ENCODE measurements around the gene FILIP1.

The FILIP1 gene

GRCh38 chr6:75262716-75263400 is 230.7 kb downstream of the FILIP1 start:
- Histone ChIP-seq H3K18ac (ENCODE audit: low read length) (no peak overlapping the region), H2AFZ (ENCODE audit: low read length) (no peak overlapping the region), H2BK15ac (ENCODE audit: low read length) (no peak overlapping the region), H3K4me2 (ENCODE audit: insufficient read depth, low read length, poor library complexity, severe bottlenecking) (no peak overlapping the region), H2BK12ac (ENCODE audit: low read length) (no peak overlapping the region), H3K9me3 (replicated peaks in 1 of 2; ENCODE audit: control insufficient read depth in 2 of 2, insufficient read depth in 1 of 2, low read depth in 1 of 2, low read length in 2 of 2) (no peaks in the 10 kb centered on the region), H4K91ac (ENCODE audit: low read depth, low read length, poor library complexity) (no peak overlapping the region), H3K4me1 (ENCODE audit: control insufficient read depth in 2 of 2, insufficient read depth in 1 of 2, low read depth in 1 of 2, low read length in 2 of 2) (no peaks in the 10 kb centered on the region), H2BK5ac (ENCODE audit: low read length) (no peak overlapping the region), H3K27me3 (ENCODE audit: control insufficient read depth in 3 of 3, insufficient read depth in 3 of 3, low read depth in 1 of 3, low read length in 3 of 3) (no peaks in the 10 kb centered on the region), H2BK120ac (ENCODE audit: low read depth, low read length) (no peak overlapping the region), H3K4ac (ENCODE audit: low read length) (no peak overlapping the region), H3K23ac (ENCODE audit: low read depth, low read length, poor library complexity) (no peak overlapping the region), H3K4me3 (ENCODE audit: low read length in 2 of 2) (no peak overlapping the region), H3K9ac (ENCODE audit: low read depth, low read length, poor library complexity) (no peak overlapping the region), H4K8ac (ENCODE audit: low read depth, low read length) (no peak overlapping the region), H3K36me3 (replicated peaks in 1 of 2; ENCODE audit: control insufficient read depth in 2 of 2, insufficient read depth in 2 of 2, low read length in 2 of 2) (peaks cover 4 to 73% of the 10 kb centered on the region in 2 donors), H3K27ac (replicated peaks; ENCODE audit: low read length) (no peak overlapping the region), H3K79me1 (ENCODE audit: low read depth, low read length) (no peaks in the 10 kb centered on the region), H3K14ac (ENCODE audit: low read length) (no peak overlapping the region), H2AK5ac (ENCODE audit: low read depth, low read length) (no peak overlapping the region)
- no CpG with 5 or more reads among the region's 4 CpGs for WGBS, 2 donors (ENCODE audit: extremely low coverage in 2 of 2, insufficient read length in 2 of 2, insufficient replicate concordance in 1 of 2)
- no peak for DNase-seq (ENCODE audit: low spot score)

- peaks cover 4 to 81% of the 10 kb centered on the region in 2 donors for H3K36me3 ChIP-seq (replicated peaks in 1 of 2; ENCODE audit: control insufficient read depth in 2 of 2, insufficient read depth in 2 of 2, low read length in 2 of 2)
- H3K27me3 ChIP-seq (ENCODE audit: control insufficient read depth in 3 of 3, insufficient read depth in 3 of 3, low read depth in 1 of 3, low read length in 3 of 3): no peaks in the 10 kb centered on the region
- H3K4me3 ChIP-seq (ENCODE audit: low read length in 2 of 2): no peak overlapping the region
- no peak overlapping the region for H3K18ac ChIP-seq (ENCODE audit: low read length)
- H2BK12ac ChIP-seq (ENCODE audit: low read length): no peak overlapping the region
- no peak overlapping the region for H2AK5ac ChIP-seq (ENCODE audit: low read depth, low read length)
- H2BK15ac ChIP-seq (ENCODE audit: low read length): no peak overlapping the region
- no peak overlapping the region for H3K4me2 ChIP-seq (ENCODE audit: insufficient read depth, low read length, poor library complexity, severe bottlenecking)
- no peaks in the 10 kb centered on the region for H3K9me3 ChIP-seq (replicated peaks in 1 of 2; ENCODE audit: control insufficient read depth in 2 of 2, insufficient read depth in 1 of 2, low read depth in 1 of 2, low read length in 2 of 2)
- H3K9ac ChIP-seq (ENCODE audit: low read depth, low read length, poor library complexity): no peak overlapping the region
- no peak overlapping the region for H2BK120ac ChIP-seq (ENCODE audit: low read depth, low read length)
- no peak for DNase-seq (ENCODE audit: low spot score)
- no peak overlapping the region for H3K27ac ChIP-seq (replicated peaks; ENCODE audit: low read length)
- no peak overlapping the region for H3K14ac ChIP-seq (ENCODE audit: low read length)
- H2BK5ac ChIP-seq (ENCODE audit: low read length): no peak overlapping the region
- no peak overlapping the region for H3K4ac ChIP-seq (ENCODE audit: low read length)
- H3K79me1 ChIP-seq (ENCODE audit: low read depth, low read length): no peaks in the 10 kb centered on the region
- no CpG with 5 or more reads among the region's 1 CpG for WGBS, 2 donors (ENCODE audit: extremely low coverage in 2 of 2, insufficient read length in 2 of 2, insufficient replicate concordance in 1 of 2)
- no peaks in the 10 kb centered on the region for H3K4me1 ChIP-seq (ENCODE audit: control insufficient read depth in 2 of 2, insufficient read depth in 1 of 2, low read depth in 1 of 2, low read length in 2 of 2)
- no peak overlapping the region for H4K8ac ChIP-seq (ENCODE audit: low read depth, low read length)
- no peak overlapping the region for H3K23ac ChIP-seq (ENCODE audit: low read depth, low read length, poor library complexity)
- H2AFZ ChIP-seq (ENCODE audit: low read length): no peak overlapping the region
- no peak overlapping the region for H4K91ac ChIP-seq (ENCODE audit: low read depth, low read length, poor library complexity)
These were observed 232.3 kb downstream of the FILIP1 start for GRCh38 chr6:75261299-75261698.

- no peak overlapping the region for H3K14ac ChIP-seq (ENCODE audit: low read length)
- peaks cover 4 to 86% of the 10 kb centered on the region in 2 donors for H3K36me3 ChIP-seq (replicated peaks in 1 of 2; ENCODE audit: control insufficient read depth in 2 of 2, insufficient read depth in 2 of 2, low read length in 2 of 2)
- no peak overlapping the region for H3K4ac ChIP-seq (ENCODE audit: low read length)
- no peak overlapping the region for H3K4me3 ChIP-seq (ENCODE audit: low read length in 2 of 2)
- no peak overlapping the region for H4K91ac ChIP-seq (ENCODE audit: low read depth, low read length, poor library complexity)
- no peaks in the 10 kb centered on the region for H3K4me1 ChIP-seq (ENCODE audit: control insufficient read depth in 2 of 2, insufficient read depth in 1 of 2, low read depth in 1 of 2, low read length in 2 of 2)
- WGBS, 2 donors (ENCODE audit: extremely low coverage in 2 of 2, insufficient read length in 2 of 2, insufficient replicate concordance in 1 of 2): no CpG with 5 or more reads among the region's 1 CpG
- H3K79me1 ChIP-seq (ENCODE audit: low read depth, low read length): no peaks in the 10 kb centered on the region
- H2BK15ac ChIP-seq (ENCODE audit: low read length): no peak overlapping the region
- H3K27ac ChIP-seq (replicated peaks; ENCODE audit: low read length): no peak overlapping the region
- no peaks in the 10 kb centered on the region for H3K9me3 ChIP-seq (replicated peaks in 1 of 2; ENCODE audit: control insufficient read depth in 2 of 2, insufficient read depth in 1 of 2, low read depth in 1 of 2, low read length in 2 of 2)
- no peak overlapping the region for H3K9ac ChIP-seq (ENCODE audit: low read depth, low read length, poor library complexity)
- no peaks in the 10 kb centered on the region for H3K27me3 ChIP-seq (ENCODE audit: control insufficient read depth in 3 of 3, insufficient read depth in 3 of 3, low read depth in 1 of 3, low read length in 3 of 3)
- no peak overlapping the region for H2BK12ac ChIP-seq (ENCODE audit: low read length)
- DNase-seq (ENCODE audit: low spot score): no peak
- no peak overlapping the region for H2AK5ac ChIP-seq (ENCODE audit: low read depth, low read length)
- H3K23ac ChIP-seq (ENCODE audit: low read depth, low read length, poor library complexity): no peak overlapping the region
- H2BK5ac ChIP-seq (ENCODE audit: low read length): no peak overlapping the region
- no peak overlapping the region for H4K8ac ChIP-seq (ENCODE audit: low read depth, low read length)
- H2BK120ac ChIP-seq (ENCODE audit: low read depth, low read length): no peak overlapping the region
- H3K4me2 ChIP-seq (ENCODE audit: insufficient read depth, low read length, poor library complexity, severe bottlenecking): no peak overlapping the region
- no peak overlapping the region for H3K18ac ChIP-seq (ENCODE audit: low read length)
- H2AFZ ChIP-seq (ENCODE audit: low read length): no peak overlapping the region
These were observed 236.1 kb downstream of the FILIP1 start for GRCh38 chr6:75257343-75258087.

GRCh38 chr6:75250552-75250951 is 243.0 kb downstream of the FILIP1 start:
- no peaks in the 10 kb centered on the region for H3K79me1 ChIP-seq (ENCODE audit: low read depth, low read length)
- no peak overlapping the region for H2BK5ac ChIP-seq (ENCODE audit: low read length)
- no peak overlapping the region for H2BK15ac ChIP-seq (ENCODE audit: low read length)
- H3K27me3 ChIP-seq (ENCODE audit: control insufficient read depth in 3 of 3, insufficient read depth in 3 of 3, low read depth in 1 of 3, low read length in 3 of 3): no peaks in the 10 kb centered on the region
- H3K23ac ChIP-seq (ENCODE audit: low read depth, low read length, poor library complexity): no peak overlapping the region
- DNase-seq (ENCODE audit: low spot score): no peak
- H3K9ac ChIP-seq (ENCODE audit: low read depth, low read length, poor library complexity): no peak overlapping the region
- H3K4ac ChIP-seq (ENCODE audit: low read length): no peak overlapping the region
- no peak overlapping the region for H3K4me3 ChIP-seq (ENCODE audit: low read length in 2 of 2)
- H4K8ac ChIP-seq (ENCODE audit: low read depth, low read length): no peak overlapping the region
- no peaks in the 10 kb centered on the region for H3K4me1 ChIP-seq (ENCODE audit: control insufficient read depth in 2 of 2, insufficient read depth in 1 of 2, low read depth in 1 of 2, low read length in 2 of 2)
- H2BK120ac ChIP-seq (ENCODE audit: low read depth, low read length): no peak overlapping the region
- no peaks in the 10 kb centered on the region for H3K9me3 ChIP-seq (replicated peaks in 1 of 2; ENCODE audit: control insufficient read depth in 2 of 2, insufficient read depth in 1 of 2, low read depth in 1 of 2, low read length in 2 of 2)
- H2AFZ ChIP-seq (ENCODE audit: low read length): no peak overlapping the region
- no peak overlapping the region for H2AK5ac ChIP-seq (ENCODE audit: low read depth, low read length)
- peaks cover 0 to 31% of the 10 kb centered on the region in 2 donors for H3K36me3 ChIP-seq (replicated peaks in 1 of 2; ENCODE audit: control insufficient read depth in 2 of 2, insufficient read depth in 2 of 2, low read length in 2 of 2)
- no peak overlapping the region for H4K91ac ChIP-seq (ENCODE audit: low read depth, low read length, poor library complexity)
- no peak overlapping the region for H3K14ac ChIP-seq (ENCODE audit: low read length)
- no CpG with 5 or more reads among the region's 2 CpGs for WGBS, 2 donors (ENCODE audit: extremely low coverage in 2 of 2, insufficient read length in 2 of 2, insufficient replicate concordance in 1 of 2)
- no peak overlapping the region for H3K4me2 ChIP-seq (ENCODE audit: insufficient read depth, low read length, poor library complexity, severe bottlenecking)
- no peak overlapping the region for H3K18ac ChIP-seq (ENCODE audit: low read length)
- H2BK12ac ChIP-seq (ENCODE audit: low read length): no peak overlapping the region
- H3K27ac ChIP-seq (replicated peaks; ENCODE audit: low read length): no peak overlapping the region
